GM19467 (cell line): ENCODE results near the gene ERRFI1.
"Not testable (repeated sequence)": the region's sequence is repeated elsewhere in the genome, so short reads cannot be mapped to it uniquely, and the experiment has no call there.

Source experiments
- ATAC-seq: cut with Tn5 transposase; IDR thresholded peaks from one replicate; pipeline ENCODE4 v1.9.1; 2021; ENCODE audit warnings: mild to moderate bottlenecking, moderate library complexity; ENCODE audit not compliant: unreplicated experiment

Gene ERRFI1

GRCh38 chr1:7975212-7975865 is 50.8 kb downstream of the ERRFI1 start:
- ATAC-seq, result no peak

GRCh38 chr1:7973086-7973485 is 53.0 kb downstream of the ERRFI1 start:
- ATAC-seq, result no peak

DNA sequence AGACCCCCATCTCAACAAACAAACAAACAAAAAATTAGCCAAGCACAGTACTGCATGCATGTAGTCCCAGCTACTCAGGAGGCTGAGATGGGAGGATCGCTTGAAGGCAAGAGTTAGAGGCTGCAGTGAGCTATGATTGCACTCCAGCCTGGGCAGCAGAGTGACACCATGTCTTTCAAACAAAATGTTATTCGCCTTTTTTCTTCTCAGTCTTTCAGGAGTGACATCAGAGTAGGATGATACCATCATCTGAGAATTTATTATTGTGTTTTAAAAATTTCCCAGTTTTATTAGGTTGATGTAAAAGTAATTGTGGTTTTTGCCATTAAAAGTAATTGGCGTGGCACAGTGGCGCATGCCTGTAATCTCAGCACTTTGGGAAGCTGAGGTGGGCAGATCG is 53.8 kb downstream of the ERRFI1 start:
- no peak for ATAC-seq

DNA sequence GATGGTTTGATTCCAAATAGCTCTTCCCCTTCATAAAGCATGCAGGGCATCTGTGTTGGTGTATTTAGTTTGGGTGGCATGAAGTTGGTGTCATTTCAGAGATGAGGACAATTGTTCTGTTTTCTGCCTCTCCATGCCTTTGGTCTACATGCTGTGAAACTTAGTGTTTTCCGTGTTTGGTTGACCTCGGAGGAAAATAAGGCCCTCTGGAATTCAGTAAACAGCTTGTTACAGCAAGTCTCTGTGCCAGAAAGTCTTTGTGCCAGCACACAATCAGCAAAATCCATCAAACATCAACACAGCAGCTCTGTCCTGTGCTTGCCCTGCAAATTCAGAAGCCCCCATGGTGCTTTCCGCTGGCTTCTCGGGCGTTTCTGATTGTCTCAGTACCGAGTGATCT is 55.1 kb downstream of the ERRFI1 start:
- ATAC-seq, result no peak

- no peak for ATAC-seq
These were observed 55.9 kb downstream of the ERRFI1 start for GRCh38 chr1:7970246-7970645.

DNA sequence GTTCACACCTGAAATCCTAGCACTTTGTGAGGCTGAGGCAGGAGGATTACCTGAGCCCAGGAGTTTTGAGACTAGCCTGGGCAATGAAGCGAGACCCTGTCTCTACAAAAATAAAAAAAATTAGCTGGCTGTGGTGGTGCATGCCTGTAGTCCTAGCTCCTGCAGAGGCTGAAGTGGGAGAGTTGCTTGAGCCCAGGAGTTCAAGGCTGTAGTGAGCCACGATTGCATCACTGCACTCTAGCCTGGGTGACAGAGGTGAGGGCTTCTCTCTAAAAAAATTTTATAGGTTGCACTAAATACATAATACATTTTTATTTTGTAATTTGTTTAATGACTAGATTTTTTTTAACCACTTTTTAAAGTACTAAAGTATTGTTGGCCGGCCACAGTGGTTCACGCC is 58.5 kb downstream of the ERRFI1 start:
- ATAC-seq, result no peak

DNA sequence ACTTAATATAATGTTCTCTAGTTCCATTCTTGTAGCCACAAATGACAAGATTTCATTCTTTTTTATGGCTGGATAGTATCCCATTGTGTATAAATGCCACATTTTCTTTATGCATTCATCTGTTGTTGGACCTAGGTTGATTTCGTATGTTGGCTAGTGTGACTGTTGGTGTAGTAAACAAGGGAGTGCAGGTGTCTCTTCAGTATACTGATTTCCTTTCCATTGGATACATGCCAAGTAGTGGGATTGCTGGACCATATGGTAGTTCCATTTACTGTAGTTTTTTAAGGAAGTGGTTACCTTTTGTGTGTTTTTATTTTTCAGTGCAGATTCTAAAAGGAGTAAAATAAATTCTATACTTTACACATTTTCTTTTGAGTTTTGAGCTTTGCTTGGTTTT is 58.9 kb downstream of the ERRFI1 start:
- ATAC-seq, result no peak

DNA sequence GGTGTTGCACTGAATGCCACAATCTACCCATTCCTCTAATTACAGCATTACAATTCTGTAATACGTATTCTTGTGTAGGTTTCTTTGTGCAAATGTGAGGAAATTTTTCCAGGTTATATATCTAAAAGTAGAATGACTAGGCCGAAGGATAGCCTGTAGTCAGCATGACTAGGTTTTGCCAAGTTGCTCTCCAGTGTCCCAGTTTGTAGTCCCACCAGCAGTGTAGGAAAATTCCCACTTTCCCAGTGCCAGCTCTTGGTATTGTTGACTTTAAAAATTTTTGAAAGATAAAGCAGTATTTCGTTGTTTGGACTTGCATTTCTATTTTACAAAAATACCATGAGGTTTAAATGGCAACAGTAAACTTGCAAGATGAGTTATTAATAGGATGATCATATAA is 61.6 kb downstream of the ERRFI1 start:
- no peak for ATAC-seq

- not testable (repeated sequence) for ATAC-seq
These were observed 62.3 kb downstream of the ERRFI1 start for GRCh38 chr1:7963841-7964240.

- ATAC-seq, result not testable (repeated sequence)
These were observed 62.8 kb downstream of the ERRFI1 start for GRCh38 chr1:7963378-7963730.

DNA sequence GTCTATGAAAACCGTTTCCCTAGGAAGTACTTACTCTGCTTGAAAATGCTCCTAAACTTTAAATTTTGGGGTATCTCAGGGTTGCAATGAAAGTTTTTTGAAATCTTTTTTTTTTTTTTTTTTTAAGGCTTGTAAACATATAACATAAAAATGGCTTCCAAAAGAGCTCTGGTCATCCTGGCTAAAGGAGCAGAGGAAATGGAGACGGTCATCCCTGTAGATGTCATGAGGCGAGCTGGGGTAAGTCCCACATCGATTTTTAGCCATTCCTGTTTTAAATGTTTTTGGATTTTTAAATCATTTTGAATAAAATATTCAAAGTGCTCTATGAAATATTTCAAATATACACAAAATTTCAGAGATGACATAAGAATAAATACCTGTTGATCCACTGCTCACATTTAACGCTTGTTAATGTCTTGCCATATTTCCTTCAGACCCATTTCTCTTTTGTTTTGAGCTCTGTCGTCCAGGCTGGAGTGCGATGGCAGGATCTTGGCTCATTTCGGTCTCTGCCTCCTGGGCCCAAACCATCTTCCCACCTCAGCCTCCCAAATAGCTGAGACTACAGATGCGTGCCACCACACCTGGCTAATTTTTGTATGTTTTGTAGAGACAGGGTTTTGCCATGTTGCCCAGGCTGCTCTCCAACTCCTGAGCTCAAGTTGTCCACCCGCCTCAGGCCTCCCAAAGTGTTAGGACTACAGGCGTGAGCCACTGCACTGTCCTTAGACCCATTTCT is 63.3 kb downstream of the ERRFI1 start:
- no peak for ATAC-seq

DNA sequence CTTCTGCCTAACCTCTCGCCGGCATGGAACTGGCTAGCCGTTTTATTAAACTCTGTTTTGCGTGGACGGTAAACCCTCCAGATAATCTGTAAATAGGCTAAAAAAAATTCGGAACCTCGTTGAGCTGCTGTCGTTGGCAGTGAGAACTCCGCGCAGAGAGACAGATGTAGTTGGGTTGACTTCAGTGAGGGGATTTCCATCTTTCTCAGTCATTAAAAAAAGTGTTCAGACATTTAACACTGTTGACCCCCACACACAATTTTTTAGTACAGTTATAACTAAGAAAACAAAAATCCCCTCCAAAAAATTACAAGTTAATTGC is 64.1 kb downstream of the ERRFI1 start:
- ATAC-seq, result no peak
